BLaER1 (cell line): ENCODE data around the gene GOLPH3L.
"Not testable (repeated sequence)": the region's sequence is repeated elsewhere in the genome, so short reads cannot be mapped to it uniquely, and the experiment has no call there.

Experiments
- H3K27ac ChIP-seq: shearing (Covaris generic); formaldehyde crosslinking; 2 replicates; pipeline ENCODE4 v1.8.1; 2022
- H3K27me3 ChIP-seq: shearing (Covaris generic); formaldehyde crosslinking; 2 replicates; pipeline ENCODE4 v1.8.1; 2022
- H3K36me3 ChIP-seq: shearing (Covaris generic); formaldehyde crosslinking; 2 replicates; pipeline ENCODE4 v1.8.1; 2022
- H3K4me1 ChIP-seq: shearing (Covaris generic); formaldehyde crosslinking; 2 replicates; pipeline ENCODE4 v1.8.1; 2022
- H3K4me2 ChIP-seq: shearing (Covaris generic); formaldehyde crosslinking; 2 replicates; pipeline ENCODE4 v1.8.1; 2022
- H3K4me3 ChIP-seq: shearing (Covaris generic); formaldehyde crosslinking; 2 replicates; pipeline ENCODE4 v1.8.1; 2022
- H3K9ac ChIP-seq: shearing (Covaris generic); formaldehyde crosslinking; 2 replicates; pipeline ENCODE4 v1.8.1; 2022
- H3K9me3 ChIP-seq: shearing (Covaris generic); formaldehyde crosslinking; 2 replicates; pipeline ENCODE4 v1.8.1; 2022
- H4K20me1 ChIP-seq: shearing (Covaris generic); formaldehyde crosslinking; 2 replicates; pipeline ENCODE4 v1.8.1; 2022
- Cebpa-rat ChIP-seq: shearing (Covaris generic); IDR thresholded peaks from 2 replicates; pipeline ENCODE4 v1.8.1; 2022

GOLPH3L gene

GRCh38 chr1:150603711-150604110 is 93.2 kb downstream of the GOLPH3L start:
- H3K4me1 ChIP-seq, result no peaks in the 10 kb centered on the region
- H3K36me3 ChIP-seq, result peaks cover 25% of the 10 kb centered on the region
- no peaks in the 10 kb centered on the region for H3K27me3 ChIP-seq
- TF ChIP-seq Cebpa-rat, result no peak
- H3K4me3 ChIP-seq, result no peak overlapping the region
- no peaks in the 10 kb centered on the region for H3K9me3 ChIP-seq
- no peak overlapping the region for H3K4me2 ChIP-seq
- no peaks in the 10 kb centered on the region for H4K20me1 ChIP-seq
- no peak overlapping the region for H3K27ac ChIP-seq
- no peak overlapping the region for H3K9ac ChIP-seq

- H3K4me1 ChIP-seq, H3K4me3 ChIP-seq, H3K4me2 ChIP-seq, H4K20me1 ChIP-seq, H3K9ac ChIP-seq, H3K9me3 ChIP-seq, H3K27me3 ChIP-seq, H3K27ac ChIP-seq: not testable (repeated sequence)
- H3K36me3 ChIP-seq, result peaks cover 13% of the 10 kb centered on the region
These were observed 94.6 kb downstream of the GOLPH3L start for GRCh38 chr1:150602372-150602771.

GRCh38 chr1:150601540-150601939 is 95.4 kb downstream of the GOLPH3L start:
- H3K36me3 ChIP-seq, result peaks cover 13% of the 10 kb centered on the region
- no peaks in the 10 kb centered on the region for H3K4me1 ChIP-seq
- no peaks in the 10 kb centered on the region for H3K27me3 ChIP-seq
- H3K9me3 ChIP-seq, result no peaks in the 10 kb centered on the region
- H3K4me2 ChIP-seq, result no peak overlapping the region
- no peaks in the 10 kb centered on the region for H4K20me1 ChIP-seq
- TF ChIP-seq Cebpa-rat, result no peak
- H3K9ac ChIP-seq, result no peak overlapping the region
- H3K4me3 ChIP-seq, result no peak overlapping the region
- H3K27ac ChIP-seq, result no peak overlapping the region

- not testable (repeated sequence) for H3K9ac ChIP-seq, H4K20me1 ChIP-seq, H3K4me3 ChIP-seq, H3K9me3 ChIP-seq, H3K4me1 ChIP-seq, H3K36me3 ChIP-seq, H3K27ac ChIP-seq, H3K27me3 ChIP-seq, H3K4me2 ChIP-seq
These were observed 98.6 kb downstream of the GOLPH3L start for GRCh38 chr1:150598346-150598745.

GRCh38 chr1:150596976-150597375 is 100.0 kb downstream of the GOLPH3L start:
- Histone ChIP-seq H3K27ac (no peak overlapping the region), H3K9ac (no peak overlapping the region), H3K4me2 (no peak overlapping the region), H3K4me3 (no peak overlapping the region), H3K9me3 (no peaks in the 10 kb centered on the region), H3K36me3 (peaks cover 17% of the 10 kb centered on the region), H4K20me1 (no peaks in the 10 kb centered on the region), H3K27me3 (no peaks in the 10 kb centered on the region), H3K4me1 (no peaks in the 10 kb centered on the region)
- TF ChIP-seq Cebpa-rat, result no peak
